HG03460 (cell line): ENCODE data around the gene PTCD1.

Experiments
- ATAC-seq: cut with Tn5 transposase; IDR thresholded peaks from one replicate; pipeline ENCODE4 v1.9.1; 2021; ENCODE audit not compliant: unreplicated experiment

The PTCD1 gene

DNA sequence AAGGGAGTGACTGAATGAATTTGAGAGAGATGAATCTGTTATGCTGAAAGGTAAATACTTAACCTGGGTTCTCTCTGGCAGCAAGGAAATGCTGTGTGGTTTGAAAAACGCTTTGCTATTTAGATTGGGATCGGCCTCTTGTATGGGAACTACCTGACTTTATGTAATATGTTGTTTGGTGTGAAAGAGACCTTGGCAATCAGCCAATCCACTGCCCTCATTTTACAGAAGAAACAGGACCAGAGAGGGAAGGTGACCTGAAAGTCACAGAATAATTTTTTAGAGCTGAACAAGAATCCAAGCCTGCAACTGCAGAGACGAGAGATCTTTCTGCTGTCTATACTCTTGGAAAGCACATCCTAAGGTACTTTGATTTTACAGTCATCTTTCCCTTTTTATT lies 28.8 kb downstream of the PTCD1 start:
- no peak for ATAC-seq

GRCh38 chr7:99409192-99409572 lies 29.4 kb downstream of the PTCD1 start:
- no peak for ATAC-seq

DNA sequence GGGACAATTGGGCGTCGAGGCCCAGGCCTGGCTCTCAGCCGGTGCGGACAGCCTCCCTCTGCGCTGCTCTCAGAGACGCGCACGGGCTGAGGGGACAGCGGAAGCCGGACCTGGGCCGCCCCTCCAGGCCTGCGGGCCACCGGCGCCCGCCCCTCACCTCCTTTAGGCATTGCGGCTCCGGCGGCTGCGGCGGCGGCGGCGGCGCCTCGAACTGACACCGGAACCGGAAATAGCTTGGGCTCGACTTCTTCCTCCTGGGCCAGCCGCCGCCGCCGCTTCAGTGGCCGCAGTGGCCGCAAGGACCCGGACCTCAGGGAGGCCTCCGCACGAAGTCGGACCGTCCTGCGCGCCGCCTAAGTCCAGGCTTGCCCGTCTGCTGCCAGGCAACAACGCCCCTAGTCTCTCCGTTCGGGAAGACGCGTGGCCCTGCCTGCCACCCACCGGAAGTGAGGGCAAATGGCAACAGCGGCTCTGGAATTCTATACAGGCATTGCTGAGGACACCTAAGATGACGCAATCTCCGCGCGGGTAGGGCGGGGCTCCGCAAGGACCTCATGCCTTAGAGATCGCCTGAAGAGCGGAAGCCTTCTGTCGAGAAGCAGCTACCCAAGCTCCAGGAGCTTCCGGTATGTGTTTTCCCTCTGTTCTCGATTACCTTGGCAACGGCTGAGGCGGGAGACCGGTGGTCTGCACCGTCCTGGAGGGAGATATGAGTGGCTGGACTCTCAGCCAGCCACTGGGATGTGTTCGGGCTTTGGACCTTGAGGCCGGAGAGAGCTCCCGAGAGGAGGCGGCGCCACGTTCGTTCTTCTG lies 30.0 kb downstream of the PTCD1 start, which contains the start of the genes BUD31 and PDAP1:
TSS of gene BUD31 (plus strand) at position 591 of the 813 bp plus-strand sequence. CDS start 2,124 bp downstream, outside the sequence.
TSS of gene PDAP1 (minus strand) at position 219 of the 813 bp plus-strand sequence. CDS start at position 170, 49 bp downstream.
- ATAC-seq, result peak; percentile 71

- no peak for ATAC-seq
Observed at GRCh38 chr7:99407872-99408378, 30.7 kb downstream of the PTCD1 start.

GRCh38 chr7:99406557-99406956 lies 32.0 kb downstream of the PTCD1 start:
- ATAC-seq, result no peak

- ATAC-seq, result no peak
Observed at GRCh38 chr7:99404977-99405320, 33.6 kb downstream of the PTCD1 start.

- no peak for ATAC-seq
Observed at GRCh38 chr7:99404235-99404976, 34.2 kb downstream of the PTCD1 start.

DNA sequence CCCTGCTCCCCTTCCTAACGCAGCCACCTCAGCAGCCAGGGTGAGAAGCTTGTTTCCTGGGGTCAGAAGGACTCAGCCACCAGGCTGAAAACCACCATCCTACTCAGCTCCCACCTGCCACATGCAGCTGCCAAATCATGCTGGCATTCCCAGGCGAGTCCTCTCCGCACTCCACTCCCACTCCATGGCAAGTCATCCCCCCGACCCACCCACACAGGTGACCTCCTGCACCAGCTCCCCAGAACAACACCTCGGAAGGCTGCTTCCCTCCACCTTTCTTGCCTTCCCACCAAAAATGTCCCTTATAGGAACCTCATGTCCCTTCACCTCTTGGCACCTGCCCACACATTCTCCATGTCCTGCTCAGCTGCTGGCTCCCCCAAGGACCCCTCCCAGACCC lies 34.8 kb downstream of the PTCD1 start:
- ATAC-seq, result no peak

- no peak for ATAC-seq
Observed at GRCh38 chr7:99402854-99403253, 35.7 kb downstream of the PTCD1 start.

DNA sequence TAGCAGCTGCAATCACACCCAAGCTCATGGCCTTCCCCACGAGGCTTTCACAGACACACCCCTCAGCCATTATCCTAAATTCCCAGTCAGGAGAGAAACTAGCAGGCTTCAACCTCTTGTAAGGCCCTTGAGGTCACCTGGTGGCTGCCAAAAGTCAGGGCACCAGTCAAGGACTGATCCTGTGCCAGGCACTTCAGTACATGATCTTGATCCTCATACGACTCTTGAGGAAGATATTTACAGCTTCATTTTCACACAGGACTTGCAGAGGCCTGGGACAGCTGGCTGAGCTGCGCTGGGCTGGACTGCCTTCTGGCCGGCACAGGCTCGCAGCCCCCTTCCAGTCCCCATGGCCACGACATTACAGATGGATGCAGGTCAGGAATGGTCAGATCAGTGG lies 39.0 kb downstream of the PTCD1 start:
- no peak for ATAC-seq

DNA sequence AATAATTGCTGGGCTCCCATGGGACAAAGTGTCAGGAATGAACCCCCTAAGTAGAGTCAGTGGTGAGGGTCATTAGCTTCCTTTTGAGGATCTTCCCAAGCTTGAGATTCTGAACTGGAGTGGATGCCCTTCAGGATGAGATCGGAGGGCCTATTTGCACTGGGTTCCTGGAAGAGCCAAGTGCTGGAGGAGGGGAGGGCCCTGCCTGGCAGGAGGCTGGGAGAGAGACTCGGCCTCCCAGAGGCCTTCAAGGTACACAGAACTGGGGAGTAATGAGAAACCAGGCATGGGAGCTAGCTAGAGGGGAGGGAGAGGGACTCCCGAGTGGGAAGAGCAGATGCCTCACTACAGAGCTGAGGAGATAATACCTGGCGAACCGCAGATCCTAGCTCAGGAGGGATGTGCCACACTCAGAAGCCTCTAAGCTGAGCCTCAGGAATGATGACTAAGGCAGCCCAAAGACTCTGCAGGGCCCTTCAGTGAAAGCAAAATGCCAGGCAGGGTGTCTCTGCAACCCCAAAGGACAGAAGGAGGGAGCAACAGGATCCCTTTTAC lies 39.6 kb downstream of the PTCD1 start:
- no peak for ATAC-seq

GRCh38 chr7:99397297-99397983 lies 41.2 kb downstream of the PTCD1 start:
- no peak for ATAC-seq

DNA sequence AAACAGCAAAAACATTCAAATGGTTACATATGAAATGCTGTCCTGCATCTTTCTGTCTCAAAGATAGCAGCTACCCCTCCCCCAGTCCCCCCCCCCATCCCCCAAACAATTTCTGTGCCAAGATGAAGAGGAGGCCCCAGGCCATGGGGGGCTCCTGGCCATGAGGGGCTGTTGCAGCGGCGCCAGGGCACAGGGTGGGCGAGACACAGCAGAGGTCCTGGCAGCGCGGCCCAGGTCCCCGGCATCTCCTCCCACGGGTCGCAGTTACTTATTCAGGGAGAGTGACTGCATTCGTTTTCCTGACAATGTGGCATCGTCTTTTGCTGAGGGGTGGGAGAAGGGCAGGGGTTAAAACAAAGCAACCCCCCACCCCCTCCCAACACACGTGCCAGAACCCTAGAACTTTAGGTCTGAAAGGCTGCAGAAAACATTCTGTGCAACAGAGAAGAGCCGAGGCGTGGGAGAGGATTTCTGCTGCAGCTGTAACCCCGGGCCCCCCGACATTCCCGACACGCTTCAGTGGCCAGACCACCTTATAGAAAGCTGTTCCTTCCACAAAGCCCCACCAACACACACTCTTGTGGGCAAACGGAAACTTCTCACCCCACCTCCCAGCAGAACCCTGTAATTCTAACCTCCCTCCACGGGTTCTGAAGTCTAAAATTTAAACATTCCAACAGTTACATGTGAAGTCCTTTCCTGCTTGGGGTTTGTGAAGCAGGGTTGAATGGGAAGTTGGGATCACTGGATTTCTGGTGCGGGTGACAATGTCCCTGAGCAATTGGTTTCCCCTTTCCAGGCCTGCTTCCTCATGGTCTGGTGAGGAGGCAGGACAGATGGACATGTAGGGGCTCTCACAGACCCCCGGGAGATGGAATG lies 41.9 kb downstream of the PTCD1 start:
- no peak for ATAC-seq

- ATAC-seq, result no peak
Observed at GRCh38 chr7:99395616-99396327, 42.8 kb downstream of the PTCD1 start.

DNA sequence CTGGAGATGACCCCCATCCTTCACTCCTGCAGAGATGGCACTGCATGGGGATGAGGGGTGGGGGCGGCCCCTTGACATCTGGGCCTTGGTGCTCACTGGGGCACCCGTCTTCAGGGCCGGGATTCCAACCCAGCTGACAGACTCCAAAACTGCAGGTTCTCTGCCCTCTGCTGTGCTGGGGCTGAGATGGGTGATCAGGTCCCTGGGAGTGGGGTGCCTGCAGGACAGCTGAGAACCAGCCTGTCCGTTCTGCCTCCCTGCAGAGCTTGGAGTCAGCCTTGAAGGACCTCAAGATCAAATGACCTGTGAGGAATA lies 44.5 kb downstream of the PTCD1 start:
- ATAC-seq, result no peak

- no peak for ATAC-seq
Observed at GRCh38 chr7:99393355-99394187, 45.0 kb downstream of the PTCD1 start.

DNA sequence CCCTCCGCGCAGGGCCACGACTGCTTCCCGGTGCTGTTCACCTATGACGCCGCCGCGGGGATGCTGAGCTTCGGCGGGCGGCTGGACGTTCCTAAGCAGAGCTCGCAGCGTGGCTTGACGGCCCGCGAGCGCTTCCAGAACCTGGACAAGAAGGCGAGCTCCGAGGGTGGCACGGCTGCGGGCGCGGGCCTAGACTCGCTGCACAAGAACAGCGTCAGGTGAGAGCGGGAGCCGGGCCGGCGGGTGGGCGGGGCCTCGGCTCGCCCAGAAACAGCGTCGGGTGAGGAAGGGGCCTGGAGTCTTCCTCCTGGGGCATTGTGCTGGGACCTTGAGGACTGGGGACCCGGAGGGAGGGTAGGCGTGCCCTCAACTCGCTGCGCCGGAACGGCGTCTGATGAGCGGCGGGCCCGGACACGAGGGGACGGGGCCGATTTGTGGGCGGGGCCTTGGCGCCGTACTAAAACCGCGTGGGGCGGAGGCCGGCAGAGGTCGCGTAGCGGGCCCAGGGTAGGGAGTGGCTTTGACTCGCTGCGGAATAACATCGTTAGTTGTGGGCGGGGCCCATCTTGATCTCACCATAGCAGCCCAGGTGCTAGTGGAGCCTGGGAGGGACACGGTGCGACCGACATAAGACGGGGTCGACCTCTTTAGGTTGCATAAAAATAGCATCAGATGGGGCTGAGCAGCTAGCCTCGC lies 45.8 kb downstream of the PTCD1 start:
- peak; percentile 63 for ATAC-seq

DNA sequence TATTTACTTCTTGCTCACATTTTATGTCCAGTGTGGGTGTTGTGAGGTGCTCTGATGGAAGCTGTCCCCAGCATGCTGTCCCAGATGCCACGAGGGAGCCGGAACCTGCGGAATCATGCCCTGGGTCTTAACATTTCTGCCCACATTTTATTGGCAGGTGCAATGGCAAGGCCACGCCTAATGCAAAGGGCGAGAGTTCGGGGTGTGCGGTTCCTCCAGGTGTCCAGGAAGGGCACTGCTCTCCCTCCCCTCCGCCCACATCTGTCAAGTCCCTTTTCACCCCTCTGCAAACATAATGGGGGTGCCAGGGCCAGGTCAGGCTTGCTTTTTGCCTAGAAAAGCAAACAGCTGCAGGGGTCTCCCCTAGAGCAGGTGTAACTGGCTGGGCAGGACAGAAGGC lies 46.6 kb downstream of the PTCD1 start:
- ATAC-seq, result no peak
